ENCODE data around the gene NBPF3.

- TF ChIP-seq POLR2AphosphoS5 (IDR thresholded peaks at IDR 0.05) (no peak), CTCF (IDR thresholded peaks at IDR 0.05) (no peak)
Observed at GRCh38 chr1:21497466-21498061, 57.6 kb downstream of the NBPF3 start.
